GM12878 (cell line): ENCODE measurements around the gene KIF1C. TPM values are rescaled to one million over a fixed set of nuclear protein-coding genes. Genes with fewer than 3 reads are reported as not detected.

ENCODE experiments used
- ASH2L ChIP-seq: fragments of 300-600, 200-600 bp; sonication (generic); IDR thresholded peaks from 2 replicates; pipeline ENCODE4 v1.6.1; 2017; ENCODE audit warnings: low read depth, mild to moderate bottlenecking, borderline replicate concordance
- BCL11A ChIP-seq: IDR thresholded peaks from 2 replicates; pipeline ENCODE4 v1.6.1; 2011; ENCODE audit warnings: low read depth, low read length
- CBX3 ChIP-seq: fragments of 200-600 bp; sonication (generic); IDR thresholded peaks from 2 replicates; pipeline ENCODE4 v1.6.1; 2016; ENCODE audit warnings: low read depth, borderline replicate concordance
- CHD1 ChIP-seq: IDR thresholded peaks from 2 replicates; pipeline ENCODE4 v1.6.1; 2012; ENCODE audit warnings: low read depth, low read length, improper control_type of control experiment
- ETV6 ChIP-seq, 2 experiments: fragments of 450-650 bp in 1 of 2; IDR thresholded peaks in 1 of 2; conservative IDR thresholded peaks in 1 of 2; 2 replicates each; pipeline ENCODE4 v1.6.1; 2014; ENCODE audit warnings: antibody characterized with exemption in 1 of 2, borderline replicate concordance in 1 of 2, low read depth in 1 of 2, mild to moderate bottlenecking in 1 of 2, moderate library complexity in 1 of 2
- FOXK2 ChIP-seq: fragments of 450-650 bp; IDR thresholded peaks from 2 replicates; pipeline ENCODE4 v1.6.1; 2017; ENCODE audit warnings: mild to moderate bottlenecking, moderate library complexity
- HDAC2 ChIP-seq: fragments of 200-600 bp; sonication (generic); IDR thresholded peaks from 2 replicates; pipeline ENCODE4 v1.6.1; 2017
- MTA3 ChIP-seq: IDR thresholded peaks from 2 replicates; pipeline ENCODE4 v1.6.1; 2012; ENCODE audit warnings: low read length, inconsistent platforms, borderline replicate concordance
- NBN ChIP-seq: fragments of 450-650 bp; IDR thresholded peaks from 2 replicates; pipeline ENCODE4 v1.6.1; 2016
- NFXL1 ChIP-seq: fragments of 450-650 bp; IDR thresholded peaks from 2 replicates; pipeline ENCODE4 v1.6.1; 2017; ENCODE audit warnings: antibody characterized with exemption, mild to moderate bottlenecking, borderline replicate concordance
- PML ChIP-seq: IDR thresholded peaks from 2 replicates; pipeline ENCODE4 v1.6.1; 2012; ENCODE audit warnings: low read length, inconsistent platforms
- POLR2AphosphoS5 ChIP-seq: IDR thresholded peaks from 2 replicates; pipeline ENCODE4 v1.6.1; 2011; ENCODE audit warnings: mild to moderate bottlenecking, low read length, inconsistent platforms
- REST ChIP-seq: IDR thresholded peaks from 2 replicates; pipeline ENCODE4 v1.6.1; 2012; ENCODE audit warnings: mild to moderate bottlenecking, low read depth, low read length
- SP1 ChIP-seq: IDR thresholded peaks from one replicate; pipeline ENCODE4 v1.6.1; 2011; ENCODE audit warnings: low read depth, low read length
- TARDBP ChIP-seq: IDR thresholded peaks from 2 replicates; pipeline ENCODE4 v1.6.1; 2016; ENCODE audit warnings: borderline replicate concordance
- YBX1 ChIP-seq: fragments of 450-650 bp; IDR thresholded peaks from 2 replicates; pipeline ENCODE4 v1.6.1; 2016; ENCODE audit warnings: antibody characterized with exemption
- polyA plus RNA-seq, 11 experiments: library from polyadenylated mRNA; depleted of rRNA in 4 of 11; unstranded in 6 of 11; stranded (reverse) in 5 of 11; fragments of >200 nt; fragmentation: Nextera tagmentation in 4 of 11; fragmentation: Illumina TruSeq in 1 of 11; extraction: Ambion mirVana in 4 of 11; extraction: Trizol in 1 of 11; gene quantifications; 1 replicate in 1 of 11; 2 replicates in 10 of 11; pipeline versions ENCODE4 v1.2.1 to v1.2.3, GENCODE V29; 2011 to 2016; ENCODE audit warnings: inconsistent platforms in 2 of 11, missing spikeins in 2 of 11, low read depth in 1 of 11
- total RNA-seq, 4 experiments: library from RNA; depleted of rRNA in 3 of 4; stranded (reverse); fragments of >200 nt in 3 of 4; fragmentation: Illumina TruSeq in 1 of 4; extraction: Trizol in 1 of 4; gene quantifications; 2 replicates each; pipeline versions ENCODE4 v1.2.1 to v1.2.3, GENCODE V29; 2013 to 2021

Gene KIF1C
- total and polyA plus RNA-seq, 10 of the 15 experiments (the other 5 are each of a cell fraction or from before 2014, with no cell fraction given): 1.4 to 65.9 (median 21.1) TPM

GRCh38 chr17:4948166-4948930, 49.4 kb upstream of the KIF1C start, which contains the start of gene PFN1 (continued):
- TF ChIP-seq ETV6 (conservative IDR thresholded peaks at IDR 0.05 in 1 of 2, IDR thresholded peaks at IDR 0.05 in 1 of 2; ENCODE audit: borderline replicate concordance in 1 of 2, low read depth in 1 of 2) (no peak; a peak in 1 of 4 replicates), MTA3 (no peak), NFXL1 (no peak), YBX1 (no peak), ASH2L (no peak), REST (no peak), CHD1 (peak; percentile 80; the same call in 1 of the 2 replicates), TARDBP (no peak), NBN (peak; percentile 93), BCL11A (no peak), POLR2AphosphoS5 (peak; percentile 86), HDAC2 (no peak), PML (no peak), CBX3 (no peak), SP1 (peak; percentile 39), FOXK2 (peak; percentile 73; the same call in 1 of the 2 replicates)
- TF ChIP-seq, all 136 proteins: peak for 50
